Ectodermal cell (in vitro differentiated cells): ENCODE results near the gene CIAPIN1.

Experiments used
- H3K27ac ChIP-seq: 2 replicates; pipeline ENCODE4 v1.7.0; 2013; ENCODE audit warnings: mild to moderate bottlenecking, low read depth, low read length; ENCODE audit not compliant: insufficient read depth, poor library complexity, severe bottlenecking
- H3K27me3 ChIP-seq: 2 replicates; pipeline ENCODE4 v1.7.0; 2013; ENCODE audit warnings: mild to moderate bottlenecking, low read length; ENCODE audit not compliant: insufficient read depth, control insufficient read depth, poor library complexity, severe bottlenecking
- H3K36me3 ChIP-seq: one replicate; pipeline ENCODE4 v1.7.0; 2013; ENCODE audit warnings: low read length; ENCODE audit not compliant: control insufficient read depth, insufficient read depth
- H3K4me1 ChIP-seq: one replicate; pipeline ENCODE4 v1.7.0; 2013; ENCODE audit warnings: low read length; ENCODE audit not compliant: control insufficient read depth, insufficient read depth
- H3K4me3 ChIP-seq: 2 replicates; pipeline ENCODE4 v1.7.0; 2013; ENCODE audit warnings: low read depth, low read length, control low read depth; ENCODE audit not compliant: insufficient read depth
- H3K9me3 ChIP-seq: 2 replicates; pipeline ENCODE4 v1.7.0; 2013; ENCODE audit warnings: mild to moderate bottlenecking, low read length, moderate library complexity; ENCODE audit not compliant: control insufficient read depth
- WGBS, 2 experiments: methylation state at CpG; one replicate each; pipeline ENCODE4 v1.1.7; 2013; ENCODE audit warnings: missing lambda C conversion rate in 2 of 2; 5-methylcytosine and 5-hydroxymethylcytosine counted together

Gene CIAPIN1

GRCh38 chr16:57383276-57384247, 63.6 kb downstream of the CIAPIN1 start:
- no peaks in the 10 kb centered on the region for H3K9me3 ChIP-seq
- no peaks in the 10 kb centered on the region for H3K27me3 ChIP-seq
- H3K27ac ChIP-seq = no peak overlapping the region
- no peak overlapping the region for H3K4me3 ChIP-seq
- H3K4me1 ChIP-seq = peaks cover 5% of the 10 kb centered on the region
- 83 to 88% methylated on average over 8 of the region's 8 CpGs for WGBS, 2 experiments
- H3K36me3 ChIP-seq = no peaks in the 10 kb centered on the region

GRCh38 chr16:57382535-57383275, 64.5 kb downstream of the CIAPIN1 start:
- Histone ChIP-seq H3K4me3 (no peak overlapping the region), H3K4me1 (peaks cover 5% of the 10 kb centered on the region), H3K27me3 (no peaks in the 10 kb centered on the region), H3K9me3 (no peaks in the 10 kb centered on the region), H3K27ac (no peak overlapping the region), H3K36me3 (no peaks in the 10 kb centered on the region)
- 94% methylated on average over 16 of the region's 16 CpGs for WGBS, 2 experiments

- WGBS, 2 experiments = 93 to 95% methylated on average over 35 of the region's 35 CpGs
- H3K36me3 ChIP-seq = no peaks in the 10 kb centered on the region
- H3K4me1 ChIP-seq = peaks cover 11% of the 10 kb centered on the region
Observed at GRCh38 chr16:57381791-57382534, 65.2 kb downstream of the CIAPIN1 start.

GRCh38 chr16:57380671-57381462, 66.3 kb downstream of the CIAPIN1 start:
- no peaks in the 10 kb centered on the region for H3K9me3 ChIP-seq
- H3K27ac ChIP-seq = no peak overlapping the region
- 90 to 91% methylated on average over 8 of the region's 8 CpGs for WGBS, 2 experiments
- no peaks in the 10 kb centered on the region for H3K36me3 ChIP-seq
- H3K27me3 ChIP-seq = no peaks in the 10 kb centered on the region
- no peak overlapping the region for H3K4me3 ChIP-seq
- H3K4me1 ChIP-seq = peaks cover 7% of the 10 kb centered on the region

More at GRCh38 chr16:57381791-57382534, 65.2 kb downstream of the CIAPIN1 start:
- no peak overlapping the region for H3K27ac ChIP-seq
- H3K4me3 ChIP-seq = no peak overlapping the region
- H3K27me3 ChIP-seq = no peaks in the 10 kb centered on the region
- H3K9me3 ChIP-seq = no peaks in the 10 kb centered on the region

- H3K9me3 ChIP-seq = no peaks in the 10 kb centered on the region
- no peaks in the 10 kb centered on the region for H3K36me3 ChIP-seq
- no peak overlapping the region for H3K4me3 ChIP-seq
- no peak overlapping the region for H3K27ac ChIP-seq
- 94 to 95% methylated on average over 10 of the region's 10 CpGs for WGBS, 2 experiments
- no peaks in the 10 kb centered on the region for H3K27me3 ChIP-seq
- H3K4me1 ChIP-seq = peaks cover 7% of the 10 kb centered on the region
Observed at GRCh38 chr16:57379579-57379978, 67.6 kb downstream of the CIAPIN1 start.
